ENCODE measurements around the gene PEPD.

PEPD gene

GRCh38 chr19:33446330-33447293 is 75.0 kb downstream of the PEPD start:
- Histone ChIP-seq H2AFZ (ENCODE audit: low read length) (no peak overlapping the region), H3K9me3 (ENCODE audit: insufficient read depth, low read depth, low read length) (no peaks in the 10 kb centered on the region), H3K4me3 (ENCODE audit: low read length, poor library complexity, severe bottlenecking) (no peak overlapping the region), H3K36me3 (ENCODE audit: insufficient read depth, low read length) (no peaks in the 10 kb centered on the region), H3K4me1 (ENCODE audit: insufficient read depth, low read length, poor library complexity, severe bottlenecking) (peaks cover 20% of the 10 kb centered on the region), H3K79me2 (ENCODE audit: insufficient read depth, low read length) (no peaks in the 10 kb centered on the region), H3K4me2 (ENCODE audit: low read depth, low read length, poor library complexity, severe bottlenecking) (peak overlapping the region; percentile 27), H3F3A (ENCODE audit: low read depth) (no peaks in the 10 kb centered on the region), H3K9me2 (replicated peaks; ENCODE audit: low read depth, low read length) (no peaks in the 10 kb centered on the region), H3K27me3 (ENCODE audit: insufficient read depth, low read length, poor library complexity, severe bottlenecking) (no peaks in the 10 kb centered on the region), H4K20me1 (ENCODE audit: insufficient read depth, low read length, poor library complexity, severe bottlenecking) (no peaks in the 10 kb centered on the region), H3K9ac (ENCODE audit: low read depth, low read length, poor library complexity, severe bottlenecking) (peak overlapping the region; percentile 66)
- no peak for TF ChIP-seq CTCF (conservative IDR thresholded peaks at IDR 0.05; ENCODE audit: low read length)
- TF ChIP-seq EZH2phosphoT487 (IDR thresholded peaks at IDR 0.05; ENCODE audit: borderline replicate concordance) = no peak

- Histone ChIP-seq H3F3A (ENCODE audit: low read depth) (no peaks in the 10 kb centered on the region), H3K4me2 (ENCODE audit: low read depth, low read length, poor library complexity, severe bottlenecking) (no peak overlapping the region)
These were observed 75.9 kb downstream of the PEPD start for GRCh38 chr19:33445442-33446329.

More at GRCh38 chr19:33445442-33446329, 75.9 kb downstream of the PEPD start:
- Histone ChIP-seq H3K4me1 (ENCODE audit: insufficient read depth, low read length, poor library complexity, severe bottlenecking) (peaks cover 28% of the 10 kb centered on the region), H3K27me3 (ENCODE audit: insufficient read depth, low read length, poor library complexity, severe bottlenecking) (no peaks in the 10 kb centered on the region), H3K9me2 (replicated peaks; ENCODE audit: low read depth, low read length) (no peaks in the 10 kb centered on the region), H3K9me3 (ENCODE audit: insufficient read depth, low read depth, low read length) (no peaks in the 10 kb centered on the region), H4K20me1 (ENCODE audit: insufficient read depth, low read length, poor library complexity, severe bottlenecking) (no peaks in the 10 kb centered on the region), H3K4me3 (ENCODE audit: low read length, poor library complexity, severe bottlenecking) (no peak overlapping the region), H3K79me2 (ENCODE audit: insufficient read depth, low read length) (no peaks in the 10 kb centered on the region), H3K9ac (ENCODE audit: low read depth, low read length, poor library complexity, severe bottlenecking) (no peak overlapping the region), H2AFZ (ENCODE audit: low read length) (no peak overlapping the region), H3K36me3 (ENCODE audit: insufficient read depth, low read length) (no peaks in the 10 kb centered on the region)
- TF ChIP-seq EZH2phosphoT487 (IDR thresholded peaks at IDR 0.05; ENCODE audit: borderline replicate concordance) (no peak), CTCF (conservative IDR thresholded peaks at IDR 0.05; ENCODE audit: low read length) (no peak)
